ENCODE data around the gene MEGF11. TPM values are rescaled to one million over a fixed set of nuclear protein-coding genes. Genes with fewer than 3 reads are reported as not detected.

Gene MEGF11
- polyA plus RNA-seq, 2 of the 4 experiments (the other 2 are of a cell fraction): 0.25 to 0.31 TPM

DNA sequence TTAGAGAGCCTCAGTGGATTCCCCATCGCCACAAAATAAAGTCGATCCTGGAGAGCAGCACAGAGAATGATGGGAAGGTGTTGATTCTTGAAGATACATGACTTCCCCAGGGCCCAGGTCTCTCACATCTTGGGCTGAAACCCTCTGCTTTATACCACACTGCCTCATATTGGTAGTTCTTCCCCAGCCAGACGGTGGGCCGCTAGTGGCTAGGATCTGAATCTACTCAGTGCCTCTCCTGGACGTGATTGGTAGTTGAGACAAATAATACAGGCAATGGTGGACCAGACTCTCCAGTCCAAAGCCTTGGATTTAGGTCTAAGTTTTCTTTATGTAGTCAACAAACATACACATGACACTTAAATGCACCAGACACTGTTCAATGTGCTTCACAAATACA, 334.6 kb downstream of the MEGF11 start:
- POLR2A ChIA-PET: no interaction called here
- Histone ChIP-seq H3K4me3 (no peak overlapping the region), H3K27ac (no peak overlapping the region), H3K9me3 (no peaks in the 10 kb centered on the region), H3K4me2 (no peak overlapping the region), H3K4me1 (0 out of 3 replicates have a peak, but pooled peaks cover 4% of the 10 kb centered on the region)
- no peak for TF ChIP-seq MYC (IDR thresholded peaks at IDR 0.05; ENCODE audit: borderline replicate concordance, low read length)
- no peak for TF ChIP-seq ZNF302 (CRISPR knock-in tag; IDR thresholded peaks at IDR 0.05)
- TF ChIP-seq ZSCAN20 (CRISPR knock-in tag; IDR thresholded peaks at IDR 0.05): no peak
- TF ChIP-seq, protein P1, sequence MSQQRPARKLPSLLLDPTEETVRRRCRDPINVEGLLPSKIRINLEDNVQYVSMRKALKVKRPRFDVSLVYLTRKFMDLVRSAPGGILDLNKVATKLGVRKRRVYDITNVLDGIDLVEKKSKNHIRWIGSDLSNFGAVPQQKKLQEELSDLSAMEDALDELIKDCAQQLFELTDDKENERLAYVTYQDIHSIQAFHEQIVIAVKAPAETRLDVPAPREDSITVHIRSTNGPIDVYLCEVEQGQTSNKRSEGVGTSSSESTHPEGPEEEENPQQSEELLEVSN (IDR thresholded peaks at IDR 0.05; ENCODE audit: borderline replicate concordance, low read depth): no peak
- TF ChIP-seq NPAS2 (CRISPR knock-in tag; IDR thresholded peaks at IDR 0.05; ENCODE audit: borderline replicate concordance): no peak
- TF ChIP-seq BCL3 (IDR thresholded peaks at IDR 0.05): no peak
- TF ChIP-seq HOXB13 (CRISPR knock-in tag; IDR thresholded peaks at IDR 0.05; ENCODE audit: low read depth): no peak
- no peak for TF ChIP-seq MAX (IDR thresholded peaks at IDR 0.05)
- TF ChIP-seq, protein P2, sequence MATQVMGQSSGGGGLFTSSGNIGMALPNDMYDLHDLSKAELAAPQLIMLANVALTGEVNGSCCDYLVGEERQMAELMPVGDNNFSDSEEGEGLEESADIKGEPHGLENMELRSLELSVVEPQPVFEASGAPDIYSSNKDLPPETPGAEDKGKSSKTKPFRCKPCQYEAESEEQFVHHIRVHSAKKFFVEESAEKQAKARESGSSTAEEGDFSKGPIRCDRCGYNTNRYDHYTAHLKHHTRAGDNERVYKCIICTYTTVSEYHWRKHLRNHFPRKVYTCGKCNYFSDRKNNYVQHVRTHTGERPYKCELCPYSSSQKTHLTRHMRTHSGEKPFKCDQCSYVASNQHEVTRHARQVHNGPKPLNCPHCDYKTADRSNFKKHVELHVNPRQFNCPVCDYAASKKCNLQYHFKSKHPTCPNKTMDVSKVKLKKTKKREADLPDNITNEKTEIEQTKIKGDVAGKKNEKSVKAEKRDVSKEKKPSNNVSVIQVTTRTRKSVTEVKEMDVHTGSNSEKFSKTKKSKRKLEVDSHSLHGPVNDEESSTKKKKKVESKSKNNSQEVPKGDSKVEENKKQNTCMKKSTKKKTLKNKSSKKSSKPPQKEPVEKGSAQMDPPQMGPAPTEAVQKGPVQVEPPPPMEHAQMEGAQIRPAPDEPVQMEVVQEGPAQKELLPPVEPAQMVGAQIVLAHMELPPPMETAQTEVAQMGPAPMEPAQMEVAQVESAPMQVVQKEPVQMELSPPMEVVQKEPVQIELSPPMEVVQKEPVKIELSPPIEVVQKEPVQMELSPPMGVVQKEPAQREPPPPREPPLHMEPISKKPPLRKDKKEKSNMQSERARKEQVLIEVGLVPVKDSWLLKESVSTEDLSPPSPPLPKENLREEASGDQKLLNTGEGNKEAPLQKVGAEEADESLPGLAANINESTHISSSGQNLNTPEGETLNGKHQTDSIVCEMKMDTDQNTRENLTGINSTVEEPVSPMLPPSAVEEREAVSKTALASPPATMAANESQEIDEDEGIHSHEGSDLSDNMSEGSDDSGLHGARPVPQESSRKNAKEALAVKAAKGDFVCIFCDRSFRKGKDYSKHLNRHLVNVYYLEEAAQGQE (IDR thresholded peaks at IDR 0.05): no peak
- no peak for TF ChIP-seq USF2 (IDR thresholded peaks at IDR 0.05)
- no peak for TF ChIP-seq MAZ (IDR thresholded peaks at IDR 0.05; ENCODE audit: borderline replicate concordance, low read depth, low read length)
- TF ChIP-seq POLR2AphosphoS2 (conservative IDR thresholded peaks at IDR 0.05; ENCODE audit: low read length): no peak
- TF ChIP-seq FOSL2 (IDR thresholded peaks at IDR 0.05): no peak
- TF ChIP-seq FOSL2 (CRISPR knock-in tag; IDR thresholded peaks at IDR 0.05): no peak
- no peak for TF ChIP-seq HOXA7 (CRISPR knock-in tag; IDR thresholded peaks at IDR 0.05)
- no peak for TF ChIP-seq NFE2L2 (conservative IDR thresholded peaks at IDR 0.05; ENCODE audit: low read length)
- TF ChIP-seq TP53 (CRISPR knock-in tag; IDR thresholded peaks at IDR 0.05): no peak
- CTCF ChIA-PET: interaction anchor here (0.8 to 4.3 kb wide), 7 partner anchors 12 to 281 kb away, joined by 3 to 26 read pairs (median 3); no protein-coding TSS in a partner anchor
- no peak for ATAC-seq
- no peak for DNase-seq (ENCODE audit: low read depth in 1 of 2, low spot score in 1 of 2)
- 93% methylated on average over 5 of the region's 5 CpGs for WGBS (ENCODE audit: missing lambda C conversion rate)
- no peak for FAIRE-seq

DNA sequence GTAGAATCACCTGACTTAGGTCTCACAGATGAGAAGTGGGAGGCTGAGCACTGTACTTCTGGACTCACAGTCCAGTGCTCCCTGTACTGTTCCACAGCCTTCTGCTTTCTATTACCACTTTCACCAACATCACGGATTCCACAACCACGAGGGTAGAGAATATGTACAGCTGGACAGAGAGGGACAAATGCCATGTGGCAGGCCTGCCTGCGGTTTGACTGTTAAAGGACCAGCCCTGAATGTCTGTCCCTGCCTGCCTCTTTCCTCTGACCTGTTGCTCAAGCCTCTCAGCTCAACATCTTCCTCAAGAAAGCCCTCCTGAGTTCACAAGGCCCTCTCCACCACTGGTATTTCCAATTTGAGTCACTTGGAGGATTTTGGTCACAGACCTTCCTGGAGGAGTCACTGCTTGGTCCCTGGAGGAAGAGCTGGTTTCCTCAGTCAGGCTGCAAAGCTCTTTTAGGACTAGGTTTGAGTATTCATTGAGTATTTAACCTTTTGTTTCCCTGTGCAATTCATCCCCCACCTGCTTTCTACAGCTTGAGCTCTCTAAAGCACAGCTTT, 335.1 kb downstream of the MEGF11 start:
- FAIRE-seq: no peak
- Histone ChIP-seq H3K4me3 (no peak overlapping the region), H3K4me1 (0 out of 3 replicates have a peak, but pooled peaks cover 4% of the 10 kb centered on the region), H3K4me2 (no peak overlapping the region), H3K27ac (no peak overlapping the region), H3K9me3 (no peaks in the 10 kb centered on the region)
- ATAC-seq: no peak
- WGBS (ENCODE audit: missing lambda C conversion rate): 71% methylated on average over 3 of the region's 3 CpGs
- DNase-seq (ENCODE audit: low read depth in 1 of 2, low spot score in 1 of 2): no peak
- ChIA-PET POLR2A (interaction anchor here (0.6 kb wide), 1 partner anchor 467 kb away, joined by 3 read pairs; no protein-coding TSS in a partner anchor), CTCF (interaction anchor here (0.8 to 4.3 kb wide), 8 partner anchors 11 to 280 kb away, joined by 3 to 26 read pairs (median 4); no protein-coding TSS in a partner anchor)
- TF ChIP-seq MAX (IDR thresholded peaks at IDR 0.05) (no peak), JUN (IDR thresholded peaks at IDR 0.05) (no peak), ESRRA (IDR thresholded peaks at IDR 0.05; ENCODE audit: borderline replicate concordance, low read length) (no peak), MAFK (IDR thresholded peaks at IDR 0.05; ENCODE audit: partially characterized antibody) (no peak), NFE2L2 (conservative IDR thresholded peaks at IDR 0.05; ENCODE audit: low read length) (no peak), EHMT2 (IDR thresholded peaks at IDR 0.05; ENCODE audit: low read depth) (no peak), FOSL2 (IDR thresholded peaks at IDR 0.05) (no peak), FOSL2 (CRISPR knock-in tag; IDR thresholded peaks at IDR 0.05) (no peak), NR3C1 (IDR thresholded peaks at IDR 0.05) (no peak), HEYL (CRISPR knock-in tag; IDR thresholded peaks at IDR 0.05) (no peak), FOSB (CRISPR knock-in tag; IDR thresholded peaks at IDR 0.05) (no peak)
- TF ChIP-seq, protein P3, sequence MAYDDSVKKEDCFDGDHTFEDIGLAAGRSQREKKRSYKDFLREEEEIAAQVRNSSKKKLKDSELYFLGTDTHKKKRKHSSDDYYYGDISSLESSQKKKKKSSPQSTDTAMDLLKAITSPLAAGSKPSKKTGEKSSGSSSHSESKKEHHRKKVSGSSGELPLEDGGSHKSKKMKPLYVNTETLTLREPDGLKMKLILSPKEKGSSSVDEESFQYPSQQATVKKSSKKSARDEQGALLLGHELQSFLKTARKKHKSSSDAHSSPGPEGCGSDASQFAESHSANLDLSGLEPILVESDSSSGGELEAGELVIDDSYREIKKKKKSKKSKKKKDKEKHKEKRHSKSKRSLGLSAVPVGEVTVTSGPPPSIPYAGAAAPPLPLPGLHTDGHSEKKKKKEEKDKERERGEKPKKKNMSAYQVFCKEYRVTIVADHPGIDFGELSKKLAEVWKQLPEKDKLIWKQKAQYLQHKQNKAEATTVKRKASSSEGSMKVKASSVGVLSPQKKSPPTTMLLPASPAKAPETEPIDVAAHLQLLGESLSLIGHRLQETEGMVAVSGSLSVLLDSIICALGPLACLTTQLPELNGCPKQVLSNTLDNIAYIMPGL (CRISPR knock-in tag; IDR thresholded peaks at IDR 0.05; ENCODE audit: borderline replicate concordance): no peak
- TF ChIP-seq, protein P4, sequence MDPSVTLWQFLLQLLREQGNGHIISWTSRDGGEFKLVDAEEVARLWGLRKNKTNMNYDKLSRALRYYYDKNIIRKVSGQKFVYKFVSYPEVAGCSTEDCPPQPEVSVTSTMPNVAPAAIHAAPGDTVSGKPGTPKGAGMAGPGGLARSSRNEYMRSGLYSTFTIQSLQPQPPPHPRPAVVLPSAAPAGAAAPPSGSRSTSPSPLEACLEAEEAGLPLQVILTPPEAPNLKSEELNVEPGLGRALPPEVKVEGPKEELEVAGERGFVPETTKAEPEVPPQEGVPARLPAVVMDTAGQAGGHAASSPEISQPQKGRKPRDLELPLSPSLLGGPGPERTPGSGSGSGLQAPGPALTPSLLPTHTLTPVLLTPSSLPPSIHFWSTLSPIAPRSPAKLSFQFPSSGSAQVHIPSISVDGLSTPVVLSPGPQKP (IDR thresholded peaks at IDR 0.05; ENCODE audit: low read depth, low read length): no peak
